H1 (cell line): ENCODE results near the gene TNS3.

Experiments used
- CBX5 ChIP-seq: fragments of 300-800, 300-1000 bp; sonication (generic); IDR thresholded peaks from 2 replicates; pipeline ENCODE4 v1.7.1; 2016; ENCODE audit warnings: antibody characterized with exemption, low read length, low read depth
- CTCF ChIP-seq, 3 experiments: IDR thresholded peaks; 1 replicate in 2 of 3; 2 replicates in 1 of 3; pipeline versions ENCODE4 v1.5.1 to v1.6.1; 2011; ENCODE audit warnings: low read length in 3 of 3, mild to moderate bottlenecking in 3 of 3, inconsistent platforms in 2 of 3, low read depth in 1 of 3, moderate library complexity in 1 of 3; ENCODE audit not compliant: insufficient read depth in 1 of 3; ENCODE audit errors: control extremely low read depth in 1 of 3
- EZH2 ChIP-seq: fragments of 200-600 bp; sonication (generic); IDR thresholded peaks from 2 replicates; pipeline ENCODE4 v1.7.1; 2012; ENCODE audit warnings: low read depth, mild to moderate bottlenecking, moderate library complexity, low read length, inconsistent platforms; ENCODE audit not compliant: severe bottlenecking
- GABPA ChIP-seq: IDR thresholded peaks from 2 replicates; pipeline ENCODE4 v1.6.1; 2011; ENCODE audit warnings: mild to moderate bottlenecking, low read length, moderate library complexity, borderline replicate concordance; ENCODE audit not compliant: insufficient read depth
- POLR2A ChIP-seq, 2 experiments: IDR thresholded peaks; 1 replicate in 1 of 2; 2 replicates in 1 of 2; pipeline ENCODE4 v1.6.1; 2011; ENCODE audit warnings: low read depth in 2 of 2, low read length in 2 of 2, mild to moderate bottlenecking in 2 of 2; ENCODE audit errors: control extremely low read depth in 1 of 2

GRCh38 chr7:47371317-47371716 lies 210.6 kb downstream of the TNS3 start:
- no peak for TF ChIP-seq CTCF (IDR thresholded peaks at IDR 0.05; ENCODE audit: control extremely low read depth in 1 of 3, insufficient read depth in 1 of 3, low read depth in 1 of 3, low read length in 3 of 3)
- no peak for TF ChIP-seq GABPA
- no peak for TF ChIP-seq CBX5
- TF ChIP-seq POLR2A (IDR thresholded peaks at IDR 0.05; ENCODE audit: control extremely low read depth in 1 of 2, low read depth in 2 of 2, low read length in 2 of 2), result no peak
- no peak for TF ChIP-seq EZH2
